ENCODE results near the gene MVB12B.

The MVB12B gene

DNA sequence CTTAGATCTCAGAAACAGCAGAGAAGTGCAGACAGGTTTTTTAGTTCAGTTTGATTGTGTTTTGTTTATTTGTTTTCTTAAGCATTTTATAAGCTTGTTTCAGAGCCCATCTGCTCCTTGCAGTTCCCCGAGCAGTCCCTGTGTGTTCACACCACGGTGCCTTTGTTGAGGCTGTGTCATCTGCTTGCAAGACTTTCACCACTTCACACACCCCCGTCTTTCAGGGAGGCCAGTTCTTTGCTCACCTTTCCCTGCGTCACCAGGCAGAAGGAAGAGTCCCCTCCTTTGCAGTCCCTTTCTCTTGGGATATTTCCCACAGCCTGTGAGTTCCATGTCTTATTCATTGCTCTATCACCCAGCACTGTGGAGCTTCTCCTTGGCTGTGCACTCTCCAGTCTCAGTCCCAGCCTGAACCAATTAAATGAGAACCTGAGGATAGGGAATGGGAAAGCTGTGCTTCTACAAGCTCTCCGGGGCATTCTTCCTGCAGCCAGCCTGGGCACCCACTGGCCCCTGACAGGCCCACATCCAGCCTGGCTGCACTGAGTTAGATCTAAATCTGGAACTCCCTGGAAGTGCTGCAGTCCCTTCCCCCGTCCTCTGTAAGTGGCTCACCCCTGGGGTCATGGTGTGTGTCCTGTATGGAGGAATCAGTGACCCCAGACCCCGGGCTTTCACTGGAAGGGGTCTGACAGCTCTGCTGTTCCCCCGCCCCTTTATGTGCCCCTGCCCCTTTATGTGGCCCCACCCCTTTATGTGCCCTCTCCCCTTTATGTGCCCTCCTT, 5.5 kb downstream of the MVB12B start:
- DNase-seq (ENCODE audit: low spot score): no peak

DNA sequence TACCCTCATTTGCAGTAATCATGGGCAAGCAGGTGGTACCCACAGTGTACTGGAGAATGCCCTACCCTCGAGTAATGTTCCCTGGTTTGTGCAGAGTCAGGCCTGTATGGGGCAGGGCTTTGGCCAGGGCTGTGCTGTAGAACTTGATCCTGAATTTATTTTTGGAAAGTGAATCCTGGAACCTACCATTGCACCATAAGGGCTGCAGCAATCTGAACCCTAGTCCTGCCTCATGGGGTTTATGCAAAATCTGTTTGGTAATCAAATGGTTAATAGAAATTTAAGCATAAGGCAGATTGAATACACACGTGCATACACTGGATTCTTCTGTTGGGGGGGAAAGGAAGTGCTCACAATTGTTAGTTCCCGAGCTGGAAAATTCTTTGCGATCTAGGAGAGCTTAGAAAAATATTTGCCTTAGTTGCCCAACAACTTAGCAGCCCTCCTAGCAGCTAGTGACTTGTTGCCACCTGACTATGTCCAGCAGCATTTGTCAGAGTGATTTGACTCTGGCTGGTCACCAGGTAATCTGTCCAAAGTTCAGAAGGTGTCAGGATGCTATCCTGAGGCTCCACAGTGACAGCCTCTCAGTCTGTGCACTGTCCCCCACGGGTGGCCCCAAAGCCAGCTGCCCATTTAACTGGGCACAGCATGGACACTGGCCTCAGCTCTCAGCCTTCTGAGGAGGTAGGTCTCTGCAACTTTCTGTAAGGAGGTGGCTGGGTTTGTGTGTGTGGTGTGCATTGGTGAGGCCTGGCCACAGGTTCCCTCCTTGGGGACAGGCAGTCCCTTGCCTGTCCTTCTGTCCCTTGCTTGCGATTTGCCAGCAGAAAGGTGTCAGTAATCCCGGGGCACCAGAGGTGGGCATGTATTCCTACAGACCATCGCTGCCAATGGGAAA, 8.3 kb downstream of the MVB12B start:
- peak; percentile 84 for DNase-seq (ENCODE audit: low spot score)

DNA sequence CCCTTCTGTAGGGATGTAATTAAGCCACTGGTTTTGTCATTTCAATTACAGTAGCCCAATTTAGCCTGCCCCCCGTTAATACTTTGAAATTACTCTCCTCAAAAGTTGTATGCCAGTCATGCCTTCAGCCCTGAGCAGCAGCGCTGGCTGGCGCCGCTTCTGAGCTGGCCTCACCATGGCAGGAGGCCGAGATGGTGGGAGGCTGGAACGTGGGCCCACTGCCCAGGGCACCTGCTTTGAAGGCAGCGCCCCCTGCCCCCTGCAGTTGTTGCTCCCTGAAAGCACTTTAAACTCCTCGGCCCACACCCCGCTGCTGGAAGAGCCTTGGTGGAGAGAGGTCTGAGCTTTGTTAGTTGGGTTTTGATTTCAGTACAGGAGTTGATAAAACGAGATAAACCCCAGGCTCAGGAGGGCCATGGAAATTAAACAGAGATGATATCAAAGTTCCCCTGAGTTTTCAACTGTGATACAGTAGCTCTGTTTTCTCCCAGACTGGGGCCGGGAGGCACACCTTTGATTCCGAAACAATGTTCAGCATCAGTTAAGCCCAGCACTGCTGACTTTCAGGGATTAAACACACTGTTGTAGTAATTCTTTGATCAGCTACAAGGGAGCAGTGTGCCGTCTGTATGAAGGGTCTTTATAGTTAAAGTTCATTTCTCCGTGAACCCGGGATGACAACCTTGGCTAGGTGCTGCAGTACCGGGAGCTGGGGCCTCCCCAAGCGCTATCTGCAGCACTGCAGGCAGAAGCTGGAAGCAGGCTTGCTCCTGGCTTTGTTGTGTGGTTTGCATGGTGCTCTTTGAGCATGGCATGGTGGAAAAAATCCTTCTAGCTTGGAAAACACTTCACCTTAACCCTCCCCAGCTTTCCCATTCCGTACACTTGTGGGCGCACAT, 9.5 kb downstream of the MVB12B start:
- DNase-seq (ENCODE audit: low spot score): no peak

DNA sequence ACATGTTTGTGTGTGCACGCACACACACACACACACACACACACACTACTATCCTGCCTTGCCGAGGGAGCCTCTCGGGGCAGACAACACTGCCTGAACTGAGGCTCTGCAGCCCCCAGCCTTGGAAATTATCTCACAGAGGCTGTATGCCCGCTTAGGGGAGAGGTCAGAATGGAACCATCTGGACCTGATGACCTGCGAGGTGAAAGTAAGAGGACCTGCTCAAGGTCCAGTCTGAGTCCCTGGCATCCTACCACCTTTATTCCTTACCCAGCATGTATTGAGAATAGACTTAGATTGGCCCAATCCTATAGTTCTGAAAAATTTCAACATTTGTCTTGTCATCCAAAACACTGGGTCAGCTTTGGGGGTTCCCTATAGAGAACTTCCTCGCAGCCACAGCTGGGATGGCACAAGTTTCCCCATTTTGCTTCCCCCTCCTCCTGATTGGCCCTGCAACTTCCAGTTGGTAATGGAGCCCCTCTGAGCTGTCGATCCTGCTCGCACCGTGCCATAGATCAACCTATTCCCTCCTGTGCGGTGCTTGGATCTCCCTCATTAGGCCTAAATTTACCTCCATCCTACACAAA, 10.2 kb downstream of the MVB12B start:
- DNase-seq (ENCODE audit: low spot score): no peak

DNA sequence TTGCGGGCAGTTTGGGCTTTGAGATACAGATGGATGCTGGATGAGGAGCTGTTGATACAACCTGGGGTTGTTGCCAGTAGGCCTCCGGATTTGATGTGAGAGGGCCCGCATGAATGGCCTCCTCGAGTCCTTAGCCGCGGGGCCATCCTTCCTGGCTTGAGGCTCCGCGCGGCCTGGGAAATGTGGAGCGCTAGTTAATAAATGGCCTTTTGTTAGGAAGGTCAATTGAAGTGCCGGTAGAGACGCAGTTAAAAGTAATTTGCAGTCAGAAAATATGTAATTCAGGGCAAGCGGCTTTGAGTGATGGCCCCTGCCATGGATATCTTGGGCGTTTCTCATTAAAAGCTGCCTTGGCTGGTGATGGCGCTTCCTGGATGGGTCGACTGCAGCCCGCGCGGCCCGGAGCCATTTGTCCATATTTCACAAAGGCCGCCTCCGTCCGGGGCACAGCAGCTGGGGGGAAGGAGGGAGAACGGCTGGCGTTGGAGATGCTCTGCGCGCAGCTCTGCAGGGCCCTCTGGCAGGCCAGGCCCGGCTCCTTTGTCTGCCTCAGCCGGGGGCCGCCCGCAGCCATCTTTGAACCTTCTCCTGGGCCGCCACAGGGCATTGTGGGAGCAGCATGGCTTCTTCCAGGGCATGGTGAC, 11.2 kb downstream of the MVB12B start:
- DNase-seq (ENCODE audit: low spot score): no peak

DNA sequence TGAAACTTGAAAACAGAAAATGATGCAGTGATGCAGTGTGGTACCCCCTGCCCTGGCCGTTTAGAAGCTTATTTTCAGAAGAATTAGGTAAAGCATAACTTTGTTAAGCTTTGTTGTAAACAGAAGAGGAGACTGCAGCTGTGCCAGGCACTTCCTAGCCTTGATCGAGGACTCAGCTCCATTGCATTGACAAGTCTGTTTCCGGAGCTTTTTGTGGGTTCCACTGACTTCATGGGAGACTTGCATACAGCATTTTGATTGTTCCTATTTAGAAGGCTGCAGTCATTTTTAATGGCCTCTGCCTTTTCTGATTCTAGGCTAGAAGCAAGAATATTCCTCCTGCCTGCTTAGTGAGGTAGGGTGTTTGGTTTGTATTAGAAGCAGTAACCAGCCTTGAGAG, 12.3 kb downstream of the MVB12B start:
- no peak for DNase-seq (ENCODE audit: low spot score)

DNA sequence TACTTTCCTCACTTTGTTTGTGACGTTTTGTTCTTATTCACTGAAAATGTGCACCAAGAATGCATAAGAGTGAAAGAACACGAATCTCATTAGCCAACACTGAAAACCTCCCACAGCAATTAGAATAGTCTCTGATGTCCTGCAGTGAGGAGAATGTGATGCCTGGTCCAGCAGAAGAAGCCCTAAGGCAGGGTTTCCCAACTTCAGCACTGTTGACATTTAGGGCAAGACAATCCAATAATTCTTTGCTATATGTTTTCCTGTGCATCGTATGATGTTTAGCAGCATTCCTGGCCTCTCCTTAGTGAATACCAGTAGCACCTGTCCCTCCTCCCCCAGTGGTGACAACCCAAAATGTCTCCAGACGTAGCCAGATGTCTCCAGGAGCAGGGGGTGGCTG, 14.8 kb downstream of the MVB12B start:
- DNase-seq (ENCODE audit: low spot score): no peak

DNA sequence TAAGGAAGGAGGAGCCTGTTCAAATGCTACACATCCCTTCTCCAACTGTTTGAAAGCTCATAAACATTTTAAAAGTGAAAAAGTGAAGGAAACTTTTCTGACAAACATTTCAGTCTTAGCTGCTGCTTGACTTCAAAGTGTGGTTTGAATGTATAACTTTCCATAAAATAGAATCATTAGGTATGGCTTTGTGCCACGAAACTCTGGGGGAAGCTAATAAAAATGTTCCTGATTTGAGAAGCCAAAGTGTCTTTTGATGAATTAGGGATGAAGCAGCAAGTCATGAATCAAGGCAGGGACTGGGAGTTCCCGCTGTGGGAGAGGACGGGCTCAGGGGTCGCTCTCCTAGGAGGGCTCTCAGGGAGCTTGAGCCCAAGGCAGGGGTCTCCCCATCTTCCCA, 15.3 kb downstream of the MVB12B start:
- DNase-seq (ENCODE audit: low spot score): no peak

DNA sequence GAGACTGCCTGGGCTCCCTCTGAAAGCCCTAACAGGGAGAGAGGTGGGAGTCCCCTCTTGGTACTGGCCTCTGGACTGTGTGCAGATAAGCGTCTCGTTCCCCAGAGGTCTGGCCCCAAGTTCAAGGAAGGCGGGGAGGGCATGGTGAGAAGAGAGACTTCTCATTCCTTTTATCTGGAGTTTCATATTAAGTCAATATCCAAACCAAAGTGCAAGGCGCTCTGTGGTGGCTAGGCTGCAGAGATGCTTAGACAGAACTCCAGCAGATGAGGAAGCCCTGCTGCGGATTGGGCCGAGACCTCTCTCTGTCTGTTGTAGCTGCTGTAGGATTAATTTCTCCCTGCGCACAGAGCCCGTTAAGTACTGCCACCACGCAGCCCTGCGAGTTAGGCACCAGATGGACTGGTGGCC, 16.0 kb downstream of the MVB12B start:
- no peak for DNase-seq (ENCODE audit: low spot score)

DNA sequence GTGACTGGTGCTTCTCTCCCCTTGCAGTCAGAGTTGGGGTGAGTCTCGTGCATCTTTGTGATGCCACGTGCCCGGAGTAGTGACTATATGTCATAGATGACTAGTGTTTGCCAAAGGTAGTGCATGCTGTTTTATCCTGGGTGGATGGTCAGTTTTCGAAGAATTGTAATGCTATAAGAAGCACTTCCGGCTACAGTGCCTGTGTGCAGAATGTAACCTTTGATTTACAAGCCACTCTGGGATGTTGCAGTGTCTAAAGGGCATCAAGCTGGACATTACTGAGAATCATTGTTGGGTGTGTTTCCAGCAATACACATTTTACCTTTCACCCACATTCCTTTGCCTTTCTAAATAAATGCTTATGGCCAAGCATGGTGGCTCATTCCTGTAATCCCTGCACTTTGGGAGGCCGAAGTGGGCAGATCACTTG, 16.7 kb downstream of the MVB12B start:
- peak; percentile 85 for DNase-seq (ENCODE audit: low spot score)

DNA sequence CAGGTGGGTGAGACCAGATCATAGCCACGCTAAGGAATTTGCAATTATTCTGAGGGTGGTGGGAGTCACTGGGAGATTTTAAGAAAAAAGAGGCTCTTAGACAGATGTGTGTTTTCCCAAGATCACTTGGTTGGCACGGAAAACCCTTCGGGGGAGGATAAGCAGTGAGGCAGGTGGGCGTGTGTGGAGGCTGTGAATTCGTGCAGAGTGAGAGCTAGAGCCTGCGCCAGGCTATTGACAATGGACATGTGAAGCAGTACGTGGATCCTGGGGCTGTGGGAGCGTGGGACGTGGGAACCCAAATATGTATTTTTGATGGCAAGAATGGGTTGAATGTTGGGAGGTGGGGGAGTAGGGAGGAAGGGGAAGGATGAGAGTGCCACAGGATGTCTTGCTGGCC, 19.4 kb downstream of the MVB12B start:
- DNase-seq (ENCODE audit: low spot score): no peak

DNA sequence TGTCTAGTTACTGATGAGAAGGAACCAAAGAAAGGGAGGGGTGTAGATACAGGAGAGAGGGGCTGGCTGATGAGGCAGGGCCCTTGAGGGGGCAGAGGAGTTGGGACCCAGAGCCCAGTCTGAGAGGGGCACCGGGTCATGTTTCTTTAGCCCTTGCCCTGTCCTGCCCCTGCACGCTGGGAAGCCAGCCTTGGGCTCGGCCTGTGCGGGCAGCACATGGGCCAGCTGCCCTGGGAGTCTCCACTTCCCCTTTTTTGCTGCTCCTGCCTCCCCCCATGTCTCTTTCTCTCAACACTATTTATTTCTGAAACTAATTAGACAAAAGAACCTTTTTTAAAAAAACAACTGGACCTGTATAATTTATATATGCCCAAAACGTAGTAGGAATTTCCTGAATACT, 20.5 kb downstream of the MVB12B start:
- no peak for DNase-seq (ENCODE audit: low spot score)

DNA sequence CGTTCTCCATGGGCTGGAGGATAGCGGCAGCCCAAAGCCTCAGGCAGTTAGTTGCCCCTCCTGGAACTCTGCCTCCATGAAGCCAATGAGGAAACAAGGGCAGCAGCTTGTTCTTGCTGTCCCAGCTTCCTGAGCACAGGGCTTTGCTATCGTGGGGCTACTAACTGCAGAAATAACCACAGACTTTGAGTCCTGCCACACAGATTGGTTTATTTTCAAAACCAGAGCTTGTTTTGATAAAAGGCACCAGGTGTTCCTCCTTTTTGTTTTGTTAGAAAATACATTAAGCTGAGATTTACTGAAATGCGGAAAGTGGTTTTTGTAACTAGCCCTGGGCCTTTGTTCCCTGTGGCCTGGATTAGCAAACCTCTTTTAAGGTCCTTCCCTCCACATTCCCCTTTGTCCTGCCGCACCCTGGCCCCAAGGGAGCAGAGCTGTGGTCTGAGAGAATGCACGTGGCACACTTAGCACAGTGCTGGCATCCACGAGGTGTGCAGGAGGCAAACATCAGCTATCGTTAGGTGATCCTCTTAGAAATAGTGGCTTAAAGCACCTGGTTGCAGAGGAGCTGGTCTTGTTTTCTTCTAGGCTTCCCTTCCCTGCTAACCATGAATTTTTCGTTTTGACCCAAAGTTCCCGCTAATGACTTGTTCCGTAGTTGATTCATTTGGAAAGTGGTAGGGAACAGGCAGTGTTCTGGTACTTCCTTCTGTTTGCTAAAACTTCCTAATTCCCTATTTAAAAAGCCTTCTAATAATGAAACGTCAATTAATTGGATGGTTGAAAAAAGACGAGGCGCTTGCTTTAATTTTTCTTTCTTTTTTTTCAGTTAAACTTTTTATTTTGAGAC, 21.5 kb downstream of the MVB12B start:
- no peak for DNase-seq (ENCODE audit: low spot score)

DNA sequence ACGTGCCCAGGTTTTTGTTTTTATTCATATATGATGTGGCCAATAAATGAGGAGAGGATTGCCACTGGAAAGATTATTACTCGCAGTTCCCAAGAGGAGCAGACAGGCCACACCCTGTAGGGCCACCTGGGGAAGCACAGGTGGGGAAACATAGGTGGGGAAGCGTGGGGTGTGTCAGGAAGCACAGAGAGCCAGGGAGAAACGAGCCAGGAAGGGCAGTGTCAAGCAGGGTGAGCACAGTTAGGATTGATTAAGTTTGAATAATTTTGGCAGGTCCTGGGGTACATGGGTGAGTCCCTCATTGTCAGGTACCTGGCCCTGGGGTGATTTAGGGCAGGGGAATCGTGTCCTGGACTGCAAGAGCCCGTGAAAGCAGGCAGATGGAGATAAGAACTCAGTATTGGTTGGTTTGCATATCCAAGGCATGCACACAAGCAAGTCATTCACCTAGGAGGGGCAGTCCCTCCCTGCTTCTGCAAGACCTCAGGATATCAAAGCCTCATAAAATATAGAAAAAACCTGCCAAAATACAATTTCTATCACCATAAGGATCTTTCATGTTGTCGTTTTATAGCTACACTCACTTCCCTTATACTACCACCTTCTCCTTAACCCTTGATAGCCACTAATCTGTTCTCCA, 22.4 kb downstream of the MVB12B start:
- no peak for DNase-seq (ENCODE audit: low spot score)

DNA sequence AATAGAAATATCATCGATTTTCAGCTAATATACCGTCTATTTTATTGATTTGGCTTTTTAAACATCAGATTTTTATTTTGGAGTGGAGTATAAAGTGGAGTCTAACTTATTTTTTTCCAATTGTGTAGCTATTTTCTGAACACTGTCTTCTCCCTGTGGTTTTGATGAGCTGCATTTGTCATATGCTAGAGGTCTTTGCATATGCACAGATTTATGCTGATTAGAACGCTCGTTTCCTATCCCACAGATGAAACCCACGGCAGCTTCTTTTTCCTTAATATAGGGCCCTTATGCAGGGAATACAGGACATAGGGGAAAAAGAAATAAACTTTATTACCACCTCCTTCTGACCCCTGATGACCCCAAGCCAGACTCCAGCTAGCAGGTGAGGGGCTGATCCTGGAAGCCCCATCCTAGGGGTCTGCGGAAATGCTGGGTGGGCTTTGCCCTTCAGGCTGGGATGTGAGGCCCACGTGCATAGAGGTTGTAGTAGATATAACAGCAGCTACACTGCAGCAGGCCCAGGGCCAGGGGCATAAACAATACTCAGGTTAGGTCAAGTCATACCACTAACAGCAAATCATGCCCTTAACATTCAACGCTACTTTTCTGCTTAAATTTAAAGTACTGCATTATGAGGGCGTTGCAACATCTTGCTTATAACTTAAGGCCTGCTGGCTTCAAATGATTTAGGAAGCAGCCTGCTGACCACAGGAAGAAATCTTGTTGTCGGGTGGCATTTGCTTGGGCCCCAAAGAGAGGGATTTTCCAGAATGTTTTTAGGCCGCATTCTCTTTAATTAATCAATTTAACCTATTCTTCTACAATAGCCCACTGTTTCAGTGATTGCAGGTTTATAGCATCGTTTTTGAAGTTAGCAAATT, 28.5 kb downstream of the MVB12B start:
- no peak for DNase-seq (ENCODE audit: low spot score)

DNA sequence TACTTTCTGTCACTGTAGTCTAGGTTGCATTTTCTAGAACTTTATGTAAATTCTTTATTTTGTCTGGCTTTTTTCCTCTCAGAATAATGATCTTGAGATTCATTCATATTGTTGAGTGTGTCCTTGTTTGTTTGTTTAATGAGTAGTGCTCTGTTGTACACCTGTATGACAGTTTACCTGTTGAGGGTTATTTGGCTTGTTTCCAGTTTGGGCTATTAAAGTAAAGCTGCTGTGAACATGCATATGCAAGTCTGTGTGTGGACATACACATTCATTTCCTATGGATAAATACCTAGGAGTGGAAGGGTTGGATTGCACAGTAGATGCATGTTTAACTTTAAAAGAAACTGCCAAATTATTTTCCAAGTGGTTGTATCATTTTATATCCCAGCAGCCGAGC, 30.4 kb downstream of the MVB12B start:
- DNase-seq (ENCODE audit: low spot score): no peak

DNA sequence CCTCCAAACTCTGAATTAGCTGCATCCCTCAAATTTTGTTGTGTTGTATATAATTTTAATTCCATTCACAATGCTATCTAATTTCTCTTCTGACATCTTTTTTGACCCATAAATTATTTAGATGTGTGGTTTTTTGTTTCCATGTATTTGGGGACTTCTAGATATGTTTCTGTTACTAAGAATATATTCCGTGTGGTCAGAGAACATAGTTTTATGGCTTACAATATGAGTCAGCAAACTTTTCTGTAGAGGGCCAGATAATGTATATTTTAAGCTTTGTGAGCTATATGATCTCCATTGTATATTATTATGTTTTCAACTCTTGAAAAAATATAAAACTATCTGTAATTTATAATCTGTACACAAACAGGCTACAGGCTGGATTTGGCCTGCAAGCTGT, 33.4 kb downstream of the MVB12B start:
- DNase-seq (ENCODE audit: low spot score): no peak

DNA sequence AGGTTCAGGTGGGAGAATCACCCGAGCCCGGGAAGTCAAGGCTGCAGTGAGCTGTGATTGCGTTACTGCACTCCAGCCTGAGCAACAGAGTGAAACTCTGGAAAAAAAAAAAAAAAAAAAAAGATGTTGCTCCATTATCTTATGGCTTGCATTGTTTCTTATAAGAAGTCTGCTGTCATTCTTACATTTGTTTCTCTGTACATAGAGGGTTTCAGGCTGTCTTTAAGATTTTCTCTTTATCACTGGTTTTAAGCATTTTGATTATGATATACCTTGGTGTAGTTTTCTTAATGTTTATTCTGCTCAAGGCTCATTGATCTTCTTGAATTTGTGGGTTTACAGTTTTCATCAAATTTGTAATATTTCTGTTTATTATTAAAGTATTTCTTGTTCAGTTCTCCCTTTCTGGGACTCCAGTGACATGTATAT, 35.2 kb downstream of the MVB12B start:
- DNase-seq (ENCODE audit: low spot score): no peak

DNA sequence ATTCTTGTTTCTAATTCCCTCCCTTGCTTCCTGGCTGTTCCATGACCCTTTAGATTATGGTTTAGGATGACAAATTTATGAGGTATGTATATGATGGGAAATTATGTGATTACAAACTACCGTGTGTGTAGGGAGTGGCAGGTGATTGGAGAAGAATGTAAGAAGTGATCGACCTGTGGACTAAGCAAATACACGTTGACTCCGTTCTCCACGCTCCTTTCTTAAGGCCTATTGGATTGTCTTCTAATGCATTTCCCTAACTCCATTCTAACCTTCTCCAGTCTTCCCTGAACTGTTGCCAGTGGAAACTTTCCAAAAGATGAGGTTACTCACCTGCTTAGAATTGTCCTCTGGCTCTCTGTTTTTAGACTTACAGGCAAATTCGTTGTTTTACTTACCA, 36.6 kb downstream of the MVB12B start:
- no peak for DNase-seq (ENCODE audit: low spot score)
